Body of pancreas (tissue), 4 donors: Measurements from ENCODE around the gene TEAD4.

Experiments used
- CTCF ChIP-seq, 7 experiments: fragments of 450-650 bp in 4 of 7; fragments of 200-600 bp in 3 of 7; sonication (generic) in 3 of 7; IDR thresholded peaks; one replicate each; pipeline ENCODE4 v1.5.1; 2016 to 2019; ENCODE audit warnings: antibody characterized with exemption in 7 of 7
- POLR2A ChIP-seq, 3 donors: fragments of 450-650 bp; IDR thresholded peaks; one replicate each; pipeline ENCODE4 v1.6.1; 2016; ENCODE audit warnings: antibody characterized with exemption in 3 of 3, mild to moderate bottlenecking in 2 of 3

DNA sequence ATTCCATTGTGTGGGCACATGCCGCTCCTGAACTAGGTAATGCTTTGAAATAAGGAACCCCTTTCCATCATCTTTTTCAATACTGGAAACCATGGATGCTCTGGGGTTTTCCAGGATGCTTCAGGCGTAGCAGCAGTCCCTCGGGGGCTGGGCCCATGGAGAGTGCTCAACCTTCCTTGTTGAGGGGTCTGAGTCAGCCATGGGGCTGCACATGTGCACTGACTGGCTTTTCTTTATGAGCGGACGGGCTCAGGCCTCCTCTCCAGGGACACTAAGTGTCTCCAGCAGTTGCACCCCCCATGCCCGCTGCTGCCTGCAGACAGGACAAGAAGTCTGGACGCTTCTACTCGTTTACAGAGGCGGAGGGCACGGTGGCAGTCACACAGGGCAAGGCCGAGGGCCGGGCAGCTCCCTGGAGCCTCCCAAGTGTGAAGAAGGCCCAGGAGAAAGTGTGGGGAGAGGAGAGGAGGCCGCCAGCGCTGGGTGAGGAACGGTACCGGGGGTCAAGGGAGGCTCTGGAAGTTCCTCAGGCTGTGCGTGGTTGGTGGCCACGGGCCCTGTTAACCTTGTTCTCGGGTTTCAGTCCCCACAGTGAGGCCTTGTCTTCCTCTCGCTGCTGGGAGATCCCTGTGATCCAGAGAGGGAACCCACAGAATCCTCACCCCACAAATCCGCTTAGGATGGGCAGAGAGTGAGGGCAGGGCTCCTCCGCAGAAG lies 51.2 kb downstream of the TEAD4 start:
- TF ChIP-seq CTCF (IDR thresholded peaks at IDR 0.05): no peak
- no peak for TF ChIP-seq POLR2A (IDR thresholded peaks at IDR 0.05)
